ENCODE data around the gene NOL8.

NOL8 gene

GRCh38 chr9:92263131-92263530, 62.0 kb downstream of the NOL8 start:
- DNase-seq = no peak

DNA sequence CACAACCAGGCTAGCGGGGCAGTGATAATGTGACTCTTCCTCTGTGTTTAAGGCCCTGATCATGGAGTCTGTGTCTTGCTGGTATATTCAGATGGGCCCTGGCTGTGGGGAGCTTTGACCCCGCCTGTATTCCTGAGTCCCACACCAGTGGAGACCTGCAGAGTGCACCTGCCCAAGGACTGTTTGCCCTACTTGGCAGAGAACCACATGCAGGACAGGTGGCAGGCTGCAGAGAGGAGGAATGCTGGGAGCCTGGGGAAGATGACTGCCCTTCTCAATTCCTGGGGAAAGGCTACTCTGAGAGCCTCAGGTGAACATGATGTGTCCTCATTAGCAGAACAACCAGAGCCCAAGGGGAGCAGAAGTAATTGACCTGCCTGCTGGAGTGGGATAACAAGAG, 67.8 kb downstream of the NOL8 start:
- DNase-seq = no peak

DNA sequence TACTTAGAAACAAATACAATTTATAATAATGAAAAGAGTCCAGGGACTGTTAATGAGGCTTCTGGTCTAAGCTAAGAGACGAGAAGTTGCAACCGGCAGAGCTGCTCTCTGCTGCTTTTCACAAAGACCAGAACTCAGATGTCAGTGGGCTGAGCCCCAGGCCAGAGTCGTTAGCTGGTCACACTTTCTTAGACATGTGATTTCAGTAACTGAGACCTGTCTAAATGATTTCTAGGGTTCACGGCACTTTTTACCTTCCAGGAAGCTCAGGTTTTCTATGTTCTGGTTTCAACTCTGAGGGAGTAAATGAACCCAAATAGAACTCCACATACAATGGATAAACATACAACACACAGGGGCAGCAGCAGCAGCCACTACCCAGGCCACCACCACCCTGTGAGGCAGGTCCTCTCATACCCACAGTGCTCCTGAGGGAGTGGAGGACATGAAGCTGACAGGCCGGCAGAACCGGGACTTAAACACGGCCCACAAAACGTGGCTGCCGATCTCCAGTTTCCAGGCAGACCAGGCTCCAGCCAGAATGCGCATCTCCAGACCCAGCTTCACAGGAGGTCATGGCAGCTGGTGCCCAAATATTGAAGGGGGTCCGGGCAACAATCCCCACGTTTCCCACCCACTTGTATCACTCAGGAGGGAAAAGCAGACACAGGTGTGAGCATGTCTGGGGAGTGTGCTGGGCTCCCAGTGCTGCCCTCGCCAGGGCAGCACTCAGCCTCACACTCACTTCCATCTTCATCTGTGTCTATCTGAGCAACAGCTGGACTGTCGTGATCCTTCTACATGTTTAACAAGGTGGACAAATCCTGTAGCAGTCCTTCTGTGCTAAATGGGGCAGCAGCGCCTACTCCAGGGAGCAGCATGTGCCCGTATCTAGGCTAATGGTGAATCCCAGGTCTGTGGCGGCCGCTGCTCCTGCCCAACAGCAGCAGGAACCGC, 70.5 kb downstream of the NOL8 start:
- no peak for DNase-seq

DNA sequence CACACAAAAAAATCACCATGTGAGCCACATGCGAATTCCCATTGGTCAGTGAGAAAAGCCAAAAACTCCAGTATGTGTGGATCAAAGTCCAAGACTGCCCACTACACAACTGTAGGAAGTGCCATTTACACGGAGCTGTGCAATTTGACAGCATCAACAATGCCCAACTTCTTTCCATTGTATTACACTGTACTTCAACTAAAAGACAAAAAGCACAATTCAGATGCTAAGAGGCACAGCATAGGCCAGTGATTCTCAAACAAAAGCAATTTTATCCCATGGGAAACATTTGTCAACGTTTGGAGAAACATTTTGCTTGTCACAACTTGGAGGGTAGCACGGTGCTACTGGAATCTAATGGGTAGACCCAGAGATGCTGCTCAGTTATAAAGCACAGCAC, 71.5 kb downstream of the NOL8 start:
- DNase-seq = no peak

GRCh38 chr9:92247981-92248380, 77.2 kb downstream of the NOL8 start:
- no peak for DNase-seq
